ENCODE measurements around the gene SFMBT2.

DNA sequence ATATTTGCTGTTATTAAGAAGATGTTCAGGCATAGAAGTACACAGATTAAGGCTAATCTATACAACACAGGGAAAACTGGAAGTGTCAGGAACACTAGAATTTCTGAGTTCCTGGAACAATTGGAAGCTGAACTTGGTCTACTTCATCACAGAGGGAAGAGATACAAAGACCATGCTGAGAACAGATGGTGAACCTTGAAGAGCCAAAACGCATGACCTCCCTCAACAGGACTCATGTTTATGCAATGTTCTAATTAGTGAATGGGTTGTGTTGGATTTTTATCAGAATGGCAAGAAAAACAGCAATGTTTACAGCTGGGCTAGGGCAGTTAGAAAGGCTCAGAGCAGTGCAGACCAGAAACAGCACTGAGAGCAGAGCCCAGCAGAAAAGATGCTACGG lies 94.9 kb downstream of the SFMBT2 start:
- TF ChIP-seq EGR1 (IDR thresholded peaks at IDR 0.05; ENCODE audit: low read depth) (no peak), SRF (IDR thresholded peaks at IDR 0.05; ENCODE audit: low read depth) (no peak), POLR2A (IDR thresholded peaks at IDR 0.05; ENCODE audit: borderline replicate concordance, extremely low read depth, insufficient read depth, insufficient read length) (no peak), CTCF (IDR thresholded peaks at IDR 0.05 in 2 of 3, conservative IDR thresholded peaks at IDR 0.05 in 1 of 3; ENCODE audit: borderline replicate concordance in 1 of 3, insufficient read depth in 1 of 3, low read depth in 2 of 3, low read length in 2 of 3) (no peak), ZNF274 (IDR thresholded peaks at IDR 0.05; ENCODE audit: low read depth, low read length) (no peak), CBX3 (IDR thresholded peaks at IDR 0.05; ENCODE audit: low read depth) (no peak), SIN3A (IDR thresholded peaks at IDR 0.05; ENCODE audit: low read depth) (no peak)

Measured in HCT116 (cell line).